Pancreas (tissue), 10 donors: Measurements from ENCODE around the gene NCR2. TPM values are rescaled to one million over a fixed set of nuclear protein-coding genes. Genes with fewer than 3 reads are reported as not detected.

Experiments used
- ATAC-seq, 4 donors: fragments of 200-7000 bp; cut with Tn5 transposase; one replicate each; pipeline versions ENCODE4 v1.8.0 to v1.9.1; 2020; ENCODE audit warnings: mild to moderate bottlenecking in 4 of 4, moderate library complexity in 4 of 4
- DNase-seq, 6 donors: peaks; one replicate each; pipeline ENCODE4 v3.0.0-alpha.2; 2020
- FAIRE-seq: peaks from 2 replicates; lab custom pipeline; 2012; peaks lifted over from hg19 to GRCh38; lab: Jason Lieb, UNC
- H3K27ac ChIP-seq, 4 donors: fragments of 200-600 bp; sonication (generic); 1 replicate in 3 of 4; 2 replicates in 1 of 4; pipeline versions ENCODE4 v1.5.0 to v1.8.0; 2020
- H3K27me3 ChIP-seq, 4 donors: fragments of 200-600 bp; one replicate each; pipeline ENCODE4 v1.8.0; 2021
- H3K36me3 ChIP-seq, 3 donors: fragments of 200-600 bp; sonication (generic) in 1 of 3; one replicate each; pipeline versions ENCODE4 v1.5.0 to v1.8.0; 2020 to 2021
- H3K4me1 ChIP-seq, 3 donors: fragments of 200-600 bp; one replicate each; pipeline ENCODE4 v1.8.0; 2021
- H3K4me3 ChIP-seq, 4 donors: fragments of 200-600 bp; sonication (generic) in 2 of 4; one replicate each; pipeline versions ENCODE4 v1.5.0 to v1.8.0; 2020 to 2021
- H3K9me3 ChIP-seq, 4 donors: fragments of 200-600 bp; one replicate each; pipeline ENCODE4 v1.8.0; 2021
- CTCF ChIP-seq, 4 donors: fragments of 200-600 bp; sonication (generic) in 3 of 4; IDR thresholded peaks; one replicate each; pipeline versions ENCODE4 v1.5.0 to v1.8.0; 2021; ENCODE audit warnings: antibody characterized with exemption in 4 of 4
- WGBS, 2 donors: extraction: QIAGEN DNeasy Blood & Tissue Kit; methylation state at CpG; one replicate each; pipeline ENCODE4 v1.1.7; 2013; 5-methylcytosine and 5-hydroxymethylcytosine counted together
- intact Hi-C, 3 donors: fragments of 100-400 bp; cut with DNase I; formaldehyde crosslinking; loops; one replicate each; pipeline versions ENCODE4 v1.11.1 to v1.14.2; 2022
- polyA plus RNA-seq, 2 donors: library from polyadenylated mRNA; stranded (reverse); fragments of 200-250 nt; gene quantifications; one replicate each; pipeline ENCODE4 v1.2.3, GENCODE V29; 2013
- total RNA-seq, 6 donors: library from RNA; stranded (reverse); fragmentation: NEBNext Ultra II Directional in 4 of 6; extraction: Animal tissue kit (Norgen Biotek cat#: 25700) in 4 of 6; gene quantifications; one replicate each; pipeline versions ENCODE4 v1.2.1 to v1.2.4, GENCODE V29; 2021 to 2023
- donor health status: healthy with polysubstance abuse.
- donor health status: DM: no; HTN: no; CAD: no; lungs with moderate emphysema.
- donor health status: DM: no; HTN: no; CAD: no.
- donor health status: control.
- donor health status: control.
- donor health status: Bipolar disorder and iron deficiency.
- donor health status: DM: yes; HTN: yes; CAD: no.
- donor health status: DM: no; HTN: no; CAD: no.
- donor health status: DM: no; HTN: no; CAD: no.
- donor health status: DM: yes; HTN: yes; CAD: no.

The NCR2 gene
- total and polyA plus RNA-seq, 8 donors = not detected

- FAIRE-seq (no peak), ATAC-seq (no peak), DNase-seq (no peak)
- H3K36me3 ChIP-seq = no peaks in the 10 kb centered on the region
- H3K27ac ChIP-seq = no peak overlapping the region
- no peaks in the 10 kb centered on the region for H3K9me3 ChIP-seq
- no peaks in the 10 kb centered on the region for H3K27me3 ChIP-seq
- 62 to 63% methylated on average over 5 of the region's 5 CpGs for WGBS, 2 donors
- no peak overlapping the region for H3K4me3 ChIP-seq
- no peaks in the 10 kb centered on the region for H3K4me1 ChIP-seq
- no peak for TF ChIP-seq CTCF (IDR thresholded peaks at IDR 0.05)
- intact Hi-C loops = no loop called here
Measured at GRCh38 chr6:41302638-41303037, 32.8 kb upstream of the NCR2 start.

GRCh38 chr6:41306187-41306854, 29.1 kb upstream of the NCR2 start:
- peak in 3 of 6 donors; percentile 30 to 70 (median 36) for DNase-seq
- Histone ChIP-seq H3K4me3 (no peak overlapping the region), H3K36me3 (no peaks in the 10 kb centered on the region), H3K4me1 (no peaks in the 10 kb centered on the region), H3K27ac (no peak overlapping the region), H3K9me3 (no peaks in the 10 kb centered on the region), H3K27me3 (no peaks in the 10 kb centered on the region)
- FAIRE-seq = peak; percentile 82
- peak; percentile 9 to 59 (median 38) for TF ChIP-seq CTCF (IDR thresholded peaks at IDR 0.05)
- peak; percentile 69 to 90 (median 84) for ATAC-seq
- 11 to 13% methylated on average over 13 of the region's 13 CpGs for WGBS, 2 donors
- intact Hi-C loops = no loop called here

- no peak for TF ChIP-seq CTCF (IDR thresholded peaks at IDR 0.05)
- whole genome bisulfite sequencing, 2 donors = 48 to 69% methylated on average over 2 of the region's 2 CpGs
- H3K27me3 ChIP-seq = peaks cover 0 to 21% (median 0%) of the 10 kb centered on the region in 4 donors
- no peak for FAIRE-seq
- no peak for ATAC-seq
- H3K9me3 ChIP-seq = no peaks in the 10 kb centered on the region
- no peak overlapping the region for H3K4me3 ChIP-seq
- no peak for DNase-seq
- intact Hi-C loops = no loop called here
- H3K4me1 ChIP-seq = peaks cover 0 to 3% (median 0%) of the 10 kb centered on the region in 3 donors
- no peaks in the 10 kb centered on the region for H3K36me3 ChIP-seq
- no peak overlapping the region for H3K27ac ChIP-seq
Measured at GRCh38 chr6:41315203-41315602, 20.2 kb upstream of the NCR2 start.

GRCh38 chr6:41315943-41316620, 19.3 kb upstream of the NCR2 start:
- Histone ChIP-seq H3K27me3 (peaks cover 0 to 21% (median 0%) of the 10 kb centered on the region in 4 donors), H3K36me3 (no peaks in the 10 kb centered on the region), H3K27ac (no peak overlapping the region), H3K4me1 (peaks cover 0 to 3% (median 0%) of the 10 kb centered on the region in 3 donors), H3K9me3 (no peaks in the 10 kb centered on the region), H3K4me3 (no peak overlapping the region)
- ATAC-seq = no peak
- WGBS, 2 donors = 77 to 81% methylated on average over 1 of the region's 1 CpG
- no peak for TF ChIP-seq CTCF (IDR thresholded peaks at IDR 0.05)
- intact Hi-C loops = no loop called here
- DNase-seq = no peak
- no peak for FAIRE-seq

GRCh38 chr6:41318261-41318653, 17.2 kb upstream of the NCR2 start:
- peaks cover 0 to 3% (median 0%) of the 10 kb centered on the region in 3 donors for H3K4me1 ChIP-seq
- H3K27ac ChIP-seq = no peak overlapping the region
- H3K9me3 ChIP-seq = no peaks in the 10 kb centered on the region
- DNase-seq (no peak), FAIRE-seq (no peak), ATAC-seq (no peak)
- peaks cover 0 to 21% (median 0%) of the 10 kb centered on the region in 4 donors for H3K27me3 ChIP-seq
- no peaks in the 10 kb centered on the region for H3K36me3 ChIP-seq
- peak overlapping the region in 1 of 4 donors; percentile 26 for H3K4me3 ChIP-seq
- no peak for TF ChIP-seq CTCF (IDR thresholded peaks at IDR 0.05)
- intact Hi-C loops = no loop called here
- 19 to 20% methylated on average over 9 of the region's 9 CpGs for WGBS, 2 donors
